CD4-positive, alpha-beta T cell treated with Interleukin-6 at 100 ng/mL for 8 hours (primary cell): ENCODE measurements around the gene TRIM46.

Source experiments
- DNase-seq: peaks from one replicate; pipeline ENCODE4 v3.0.0-alpha.2; 2020; ENCODE audit warnings: mixed read lengths, low spot score

The TRIM46 gene

DNA sequence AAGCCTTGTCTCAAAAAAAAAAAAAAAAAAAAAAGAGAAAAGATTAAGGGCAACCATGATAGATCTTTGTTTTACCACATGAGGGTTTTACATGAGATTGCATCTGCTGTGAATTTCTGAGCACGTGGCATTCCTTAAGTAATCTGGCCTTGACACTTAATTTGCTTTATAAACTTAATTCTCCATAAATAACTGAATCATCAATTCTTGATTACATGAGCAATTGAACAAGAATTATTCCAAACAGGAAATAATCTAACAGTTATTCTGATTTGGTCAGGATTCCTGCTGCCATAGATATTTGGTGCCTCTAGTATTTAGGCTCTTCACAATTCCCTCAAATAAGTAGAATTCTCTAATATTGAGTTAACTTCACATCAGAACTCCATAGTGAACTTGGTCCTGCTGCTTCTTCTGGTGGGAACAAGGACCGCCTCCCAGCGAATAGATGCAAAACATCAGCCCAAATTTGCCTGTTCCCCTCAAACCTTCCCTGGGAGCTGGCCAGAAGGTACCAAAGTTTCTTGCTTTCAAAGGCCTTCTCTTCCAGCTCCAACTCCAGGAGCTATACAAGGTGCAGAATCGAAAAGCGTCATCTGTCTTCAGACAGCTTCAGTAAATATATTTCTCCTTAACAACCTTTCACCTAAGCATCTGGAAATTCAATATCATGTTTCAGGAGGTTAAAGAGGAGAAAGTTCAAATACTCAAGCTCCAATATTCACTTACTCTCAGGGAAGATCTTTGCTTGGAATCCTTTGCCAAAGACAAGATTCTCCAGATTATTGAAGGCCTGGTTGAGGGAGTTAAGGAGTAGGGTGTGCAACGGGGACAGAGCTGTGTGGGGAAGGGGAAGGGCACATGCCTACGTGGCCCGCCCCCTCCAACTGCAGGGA, 1.6 kb upstream of the TRIM46 start:
- no peak for DNase-seq

DNA sequence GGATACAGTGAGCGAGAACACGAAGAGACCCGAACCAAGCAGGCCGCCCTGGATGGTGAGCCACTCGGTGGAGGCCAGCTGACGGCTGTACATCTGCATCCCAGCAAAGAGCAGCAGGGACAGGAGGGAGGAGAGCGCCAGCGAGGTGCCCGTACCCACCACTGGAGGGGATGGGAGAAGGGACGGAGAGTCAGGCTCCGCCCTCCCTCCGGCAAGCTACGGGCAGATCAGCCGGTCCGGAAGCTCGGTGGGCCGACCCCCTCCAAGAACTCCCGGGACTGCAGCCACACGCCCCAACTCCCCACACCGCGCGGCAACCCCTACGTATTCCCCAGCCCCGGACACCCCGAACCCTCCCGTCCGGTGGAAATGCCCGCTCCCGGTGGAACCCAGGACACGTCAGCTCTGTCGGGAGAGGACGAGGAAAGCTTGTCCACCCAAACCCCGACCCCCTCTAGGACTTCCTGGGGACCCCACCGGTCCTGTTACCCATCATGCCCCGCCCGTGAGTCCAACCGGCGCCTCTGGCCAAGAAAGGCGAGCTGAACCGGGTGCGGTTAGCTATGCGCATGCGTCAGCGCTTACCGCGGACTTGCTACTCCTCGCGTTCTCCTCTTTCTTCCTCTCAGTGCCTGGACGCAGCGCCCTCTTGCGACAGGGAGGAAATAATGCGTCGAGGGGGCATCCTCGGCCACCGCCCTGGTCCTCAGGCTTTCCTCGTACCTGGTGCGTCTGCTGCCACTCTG, 744 bp upstream of the TRIM46 start, which contains the start of gene KRTCAP2:
Gene KRTCAP2 (minus strand): TSS at position 573 of the 746 bp plus-strand sequence. CDS start 80 bp downstream, at position 493.
- DNase-seq: peak; percentile 95

GRCh38 chr1:155174324-155175280, 953 bp downstream of the TRIM46 start:
- peak; percentile 70 for DNase-seq

DNA sequence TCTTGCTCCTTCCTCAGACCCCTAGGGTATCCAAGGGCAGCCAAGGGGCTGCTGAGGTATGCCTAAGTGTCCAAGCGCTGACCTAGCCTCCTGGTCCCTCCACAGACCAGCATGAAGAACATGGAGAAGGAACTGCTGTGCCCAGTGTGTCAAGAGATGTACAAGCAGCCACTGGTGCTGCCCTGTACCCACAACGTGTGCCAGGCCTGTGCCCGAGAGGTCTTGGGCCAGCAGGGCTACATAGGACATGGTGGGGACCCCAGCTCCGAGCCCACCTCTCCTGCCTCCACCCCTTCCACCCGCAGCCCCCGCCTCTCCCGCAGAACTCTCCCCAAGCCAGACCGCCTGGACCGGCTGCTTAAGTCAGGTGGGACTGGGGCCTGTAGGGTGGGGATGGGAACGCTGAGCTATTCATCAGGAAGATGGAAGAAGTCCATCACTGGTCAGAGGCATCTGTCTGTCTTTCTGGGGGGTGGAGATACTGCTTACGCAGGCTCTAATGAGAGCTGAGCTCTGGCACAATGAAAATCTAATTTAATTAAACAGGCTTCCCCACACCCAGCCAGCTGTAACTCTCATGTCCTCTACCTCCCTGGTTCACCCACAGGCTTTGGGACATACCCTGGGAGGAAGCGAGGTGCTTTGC, 1.8 kb downstream of the TRIM46 start:
- DNase-seq: no peak

DNA sequence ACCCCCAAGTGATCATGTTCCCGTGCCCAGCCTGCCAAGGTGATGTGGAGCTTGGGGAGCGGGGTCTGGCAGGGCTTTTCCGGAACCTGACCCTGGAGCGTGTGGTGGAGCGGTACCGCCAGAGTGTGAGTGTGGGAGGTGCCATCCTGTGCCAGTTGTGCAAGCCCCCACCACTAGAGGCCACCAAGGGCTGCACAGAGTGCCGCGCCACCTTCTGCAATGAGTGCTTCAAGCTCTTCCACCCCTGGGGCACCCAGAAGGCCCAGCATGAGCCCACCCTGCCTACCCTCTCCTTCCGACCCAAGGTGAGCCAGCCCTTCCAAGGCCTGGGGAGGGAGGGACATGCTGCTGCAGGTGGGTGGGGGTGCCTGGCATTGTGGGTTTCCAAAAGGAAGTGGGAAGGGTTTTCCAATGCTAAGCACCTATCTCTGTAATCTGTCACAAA, 2.3 kb downstream of the TRIM46 start:
- DNase-seq: no peak

GRCh38 chr1:155176544-155177071, 3.0 kb downstream of the TRIM46 start:
- peak; percentile 84 for DNase-seq

GRCh38 chr1:155177192-155177917, 3.7 kb downstream of the TRIM46 start:
- no peak for DNase-seq

DNA sequence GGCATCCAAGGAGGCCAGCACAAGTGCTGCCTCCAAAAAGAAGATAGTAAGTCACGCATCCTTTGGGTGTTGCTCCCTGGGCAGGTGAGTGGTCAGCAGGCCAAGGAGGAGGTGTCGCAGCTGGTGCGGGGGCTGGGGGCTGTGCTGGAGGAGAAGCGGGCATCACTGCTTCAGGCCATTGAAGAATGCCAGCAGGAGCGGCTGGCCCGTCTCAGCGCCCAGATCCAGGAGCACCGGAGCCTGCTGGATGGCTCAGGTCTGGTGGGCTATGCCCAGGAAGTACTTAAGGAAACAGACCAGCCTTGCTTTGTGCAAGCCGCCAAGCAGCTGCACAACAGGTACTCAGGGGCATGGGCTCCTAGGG, 4.3 kb downstream of the TRIM46 start:
- no peak for DNase-seq

GRCh38 chr1:155178441-155179111, 4.9 kb downstream of the TRIM46 start:
- DNase-seq: no peak

DNA sequence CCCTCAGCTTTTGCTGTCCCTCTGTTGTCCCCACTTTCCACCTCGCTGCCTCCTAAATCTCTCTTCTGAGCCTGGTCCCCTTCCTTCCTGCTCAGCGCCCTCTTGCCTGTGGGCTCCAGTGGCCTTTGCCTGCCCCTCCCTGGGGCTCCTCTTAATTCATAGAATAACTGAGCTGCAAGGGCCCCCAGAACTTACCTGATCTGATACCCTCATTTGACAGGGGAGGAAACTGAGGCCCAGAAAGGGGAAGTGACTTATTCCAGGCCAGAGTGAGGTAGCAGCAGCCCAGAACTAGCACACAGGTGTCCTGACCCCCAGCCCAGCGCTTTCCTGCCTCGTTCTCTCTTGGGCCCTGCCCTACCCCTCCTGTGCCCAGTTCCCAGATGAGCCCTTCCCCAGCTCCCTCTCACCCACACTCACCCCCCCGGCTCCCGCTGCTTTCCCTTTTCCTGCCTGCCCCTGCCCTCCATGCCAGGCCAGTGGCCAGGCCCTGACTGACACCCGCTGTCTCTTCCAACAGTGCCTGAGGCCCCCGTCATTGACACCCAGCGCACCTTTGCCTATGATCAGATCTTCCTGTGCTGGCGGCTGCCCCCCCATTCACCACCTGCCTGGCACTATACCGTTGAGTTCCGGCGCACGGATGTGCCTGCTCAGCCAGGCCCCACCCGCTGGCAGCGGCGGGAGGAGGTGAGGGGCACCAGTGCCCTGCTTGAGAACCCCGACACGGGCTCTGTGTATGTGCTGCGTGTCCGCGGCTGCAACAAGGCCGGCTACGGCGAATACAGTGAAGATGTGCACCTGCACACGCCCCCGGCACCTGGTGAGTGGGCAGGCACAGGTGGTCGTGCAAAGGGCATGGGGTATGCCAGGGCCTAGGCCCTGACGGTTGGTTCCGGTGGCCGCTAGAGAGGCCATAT, 5.7 kb downstream of the TRIM46 start:
- no peak for DNase-seq

DNA sequence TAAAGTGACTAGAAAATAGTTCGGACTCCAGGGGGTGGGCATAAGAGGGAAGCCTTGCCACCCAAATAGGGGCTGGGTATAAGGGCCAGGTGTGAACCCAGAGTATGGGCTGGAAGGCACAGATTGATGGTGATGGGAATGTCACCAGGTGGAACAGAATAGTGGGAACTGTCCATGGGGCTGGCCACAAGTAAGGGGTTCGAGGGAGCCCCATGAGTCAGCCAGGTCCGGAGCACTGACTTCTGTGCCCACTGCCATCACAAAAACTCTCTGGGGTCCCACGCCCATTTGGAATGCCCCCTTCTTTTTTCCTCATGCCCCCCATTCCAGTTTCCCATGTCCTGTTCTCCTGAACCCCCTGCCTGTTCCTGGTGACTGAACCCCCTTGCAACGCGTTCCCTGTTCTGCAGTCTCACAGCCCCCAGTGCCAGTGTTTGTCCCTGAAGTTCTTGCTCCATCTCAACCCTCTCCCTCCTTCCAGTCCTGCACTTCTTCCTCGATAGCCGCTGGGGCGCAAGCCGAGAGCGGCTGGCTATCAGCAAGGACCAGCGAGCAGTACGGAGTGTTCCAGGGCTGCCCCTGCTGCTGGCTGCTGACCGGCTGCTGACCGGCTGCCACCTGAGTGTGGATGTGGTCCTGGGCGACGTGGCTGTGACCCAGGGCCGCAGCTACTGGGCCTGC, 7.9 kb downstream of the TRIM46 start:
- DNase-seq: no peak

GRCh38 chr1:155182052-155182550, 8.5 kb downstream of the TRIM46 start:
- DNase-seq: no peak

- no peak for DNase-seq
Measured at GRCh38 chr1:155183775-155184221, 10.1 kb downstream of the TRIM46 start.

DNA sequence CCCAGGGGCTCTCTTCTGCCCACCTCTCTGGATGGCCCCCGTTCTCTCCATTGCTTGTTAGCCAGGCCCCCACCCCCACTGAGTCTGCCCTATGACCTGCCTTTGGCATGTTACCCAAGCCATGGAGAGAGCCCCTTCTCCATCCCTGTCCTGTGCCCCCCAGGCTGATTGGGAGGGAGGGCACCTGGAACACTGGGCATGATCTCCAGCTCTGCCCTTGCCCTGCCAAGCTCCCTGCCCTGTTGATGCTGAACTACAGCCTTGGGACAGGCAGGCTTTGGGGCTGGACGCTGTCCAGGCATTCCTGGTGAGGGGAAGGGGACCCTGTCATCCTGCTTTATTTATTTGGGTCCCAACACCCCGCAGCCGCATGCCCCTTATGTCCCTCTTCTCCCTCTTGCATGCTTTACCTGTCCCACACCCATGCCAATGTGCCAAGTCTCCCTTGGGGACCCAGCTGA, 10.7 kb downstream of the TRIM46 start:
- no peak for DNase-seq

GRCh38 chr1:155184835-155185782, 11.5 kb downstream of the TRIM46 start:
- DNase-seq: no peak

GRCh38 chr1:155185783-155186066, 12.1 kb downstream of the TRIM46 start:
- DNase-seq: no peak
